ENCODE data around the gene CFAP299.

CFAP299 gene

DNA sequence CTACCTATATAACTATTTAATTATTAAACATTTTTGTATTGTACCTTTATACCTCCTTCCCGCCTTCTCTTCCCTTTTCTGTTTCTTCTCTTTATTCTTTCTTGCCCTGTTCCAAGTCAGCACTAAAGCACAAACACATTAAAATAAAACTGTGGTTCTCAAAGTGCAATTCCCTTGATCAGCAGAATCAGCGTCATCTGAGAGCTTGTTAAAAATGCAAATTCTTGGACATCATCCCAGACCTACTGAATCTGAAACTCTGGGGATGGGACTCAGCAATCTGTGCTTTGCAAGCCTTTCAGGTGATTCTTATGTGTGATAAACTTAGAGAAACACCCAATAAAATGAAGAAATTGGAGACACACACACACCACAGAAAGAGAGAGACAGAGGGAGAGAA, 516.5 kb downstream of the CFAP299 start:
- no peak for DNase-seq

- DNase-seq: no peak
These were observed 538.0 kb downstream of the CFAP299 start for GRCh38 chr4:80873571-80873970.

GRCh38 chr4:80874979-80875378, 539.4 kb downstream of the CFAP299 start:
- DNase-seq: no peak

- DNase-seq: no peak
These were observed 540.1 kb downstream of the CFAP299 start for GRCh38 chr4:80875642-80876041.

- no peak for DNase-seq
These were observed 541.3 kb downstream of the CFAP299 start for GRCh38 chr4:80876810-80877209.

GRCh38 chr4:80878218-80878617, 542.7 kb downstream of the CFAP299 start:
- no peak for DNase-seq

GRCh38 chr4:80897537-80898303, 562.2 kb downstream of the CFAP299 start:
- no peak for DNase-seq

DNA sequence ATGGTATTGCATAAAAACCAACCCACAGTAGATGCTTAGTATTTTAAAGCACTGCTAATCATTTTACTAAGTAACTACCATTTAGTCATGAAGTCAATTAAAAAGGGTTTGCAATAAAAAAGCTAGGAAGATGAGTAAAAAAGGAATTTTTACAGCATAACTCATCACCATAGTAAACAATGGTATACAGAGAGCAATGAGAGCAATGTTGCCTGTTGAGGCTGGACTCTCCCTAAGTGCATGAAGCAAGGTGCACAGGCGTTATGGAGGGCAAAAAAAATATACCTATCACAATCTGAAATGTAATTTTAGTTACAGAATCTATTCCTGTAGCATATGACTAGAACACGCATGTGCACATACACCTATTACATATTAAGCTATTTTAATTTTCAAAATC, 565.4 kb downstream of the CFAP299 start:
- no peak for DNase-seq

- no peak for DNase-seq
These were observed 567.5 kb downstream of the CFAP299 start for GRCh38 chr4:80903020-80903419.

DNA sequence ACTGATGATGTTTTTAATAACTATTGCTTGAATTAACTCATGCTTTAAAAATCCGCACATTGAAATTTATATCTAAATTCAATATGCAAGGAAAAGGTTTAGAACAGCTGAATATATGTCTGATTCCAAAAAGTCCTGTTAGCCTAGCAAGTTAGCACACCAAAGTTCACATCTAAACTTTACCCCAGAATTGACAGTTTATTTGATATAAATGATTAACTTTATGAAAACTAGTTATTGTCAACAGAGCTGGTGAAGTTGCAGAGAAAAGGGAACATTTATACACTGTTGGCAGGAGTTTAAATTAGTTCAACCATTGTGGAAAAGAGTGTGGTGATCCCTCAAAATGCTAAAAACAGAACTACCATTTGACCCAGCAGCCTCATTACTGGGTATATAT, 574.4 kb downstream of the CFAP299 start:
- no peak for DNase-seq

- DNase-seq: no peak
These were observed 575.9 kb downstream of the CFAP299 start for GRCh38 chr4:80911458-80911857.

DNA sequence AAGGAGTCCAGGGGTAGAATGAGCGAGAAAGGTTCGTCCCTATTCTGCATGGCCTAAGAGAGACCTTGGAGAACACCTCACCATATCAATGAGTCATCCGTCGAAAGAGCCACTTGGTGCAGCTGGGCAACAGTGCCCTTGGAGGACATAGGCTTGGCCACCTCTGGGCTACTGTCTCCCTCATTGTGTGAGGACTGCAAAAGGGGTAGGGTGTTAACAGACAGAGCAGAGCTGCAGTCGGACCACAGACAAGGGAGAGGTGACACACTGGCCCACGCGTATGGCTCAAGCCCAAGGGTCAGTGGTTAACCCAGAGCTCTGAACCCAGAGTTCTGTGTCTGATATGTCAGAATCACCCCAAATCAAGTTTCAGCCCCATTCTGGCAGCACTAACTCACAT, 576.8 kb downstream of the CFAP299 start:
- DNase-seq: no peak

GRCh38 chr4:80913381-80913780, 577.9 kb downstream of the CFAP299 start:
- DNase-seq: peak; percentile 3 to 6

GRCh38 chr4:80916770-80917169, 581.2 kb downstream of the CFAP299 start:
- no peak for DNase-seq

DNA sequence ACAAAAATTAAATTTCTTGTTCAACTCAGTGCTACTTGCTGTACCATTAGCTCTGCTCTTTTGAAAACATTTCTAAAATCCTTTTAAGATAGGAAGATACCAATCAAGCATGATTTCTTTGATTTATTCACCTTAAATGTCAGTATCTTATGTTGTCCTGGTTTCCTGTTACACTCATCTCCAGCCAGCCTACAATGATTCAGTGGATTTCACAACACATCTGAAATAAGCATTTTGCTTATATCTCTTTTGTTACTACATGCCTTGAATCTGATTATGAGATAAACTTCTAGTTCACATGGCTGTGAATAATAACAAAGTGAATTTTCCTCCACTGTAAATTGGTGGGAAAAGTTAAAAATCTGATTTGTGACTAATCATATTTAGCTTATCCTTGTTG, 582.5 kb downstream of the CFAP299 start:
- DNase-seq: no peak

DNA sequence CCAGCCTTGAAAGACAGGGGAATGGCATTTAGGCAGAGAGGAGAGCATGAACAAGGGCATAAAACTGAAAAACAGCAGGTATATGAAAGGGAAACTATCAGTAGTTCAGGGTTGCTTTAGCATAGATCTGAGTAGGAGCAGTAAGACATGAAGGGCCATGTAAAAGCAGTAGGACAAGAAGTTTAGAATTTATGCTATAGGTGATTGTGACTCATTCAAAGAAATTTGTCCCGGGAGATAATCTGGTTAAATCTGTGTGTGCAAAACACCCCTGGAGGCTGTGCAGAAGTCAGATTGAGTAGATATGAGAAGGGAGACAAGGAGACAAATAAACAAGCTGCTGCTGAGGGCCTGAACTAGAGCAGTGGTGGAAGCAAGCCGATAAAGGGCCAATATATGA, 585.9 kb downstream of the CFAP299 start:
- no peak for DNase-seq

- DNase-seq: no peak
These were observed 587.4 kb downstream of the CFAP299 start for GRCh38 chr4:80922941-80923340.

DNA sequence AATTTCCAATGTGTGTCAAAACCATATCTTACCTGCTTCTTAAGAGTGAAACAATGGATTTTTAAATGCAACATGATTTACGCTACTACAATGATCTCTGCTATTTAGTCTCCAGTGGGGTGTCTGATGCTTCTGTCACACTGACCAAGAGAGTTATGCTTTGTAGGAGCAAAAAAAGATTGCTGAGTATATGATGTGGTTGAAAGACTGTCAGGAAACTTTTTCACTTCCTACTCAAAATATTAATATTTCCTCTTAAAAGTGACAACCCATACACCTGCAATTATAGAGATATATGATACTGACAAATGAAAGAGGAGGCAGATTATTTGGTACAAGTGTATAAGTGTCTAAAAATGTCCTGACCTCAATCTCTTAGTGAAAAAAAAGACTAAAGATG, 589.8 kb downstream of the CFAP299 start:
- DNase-seq: no peak

DNA sequence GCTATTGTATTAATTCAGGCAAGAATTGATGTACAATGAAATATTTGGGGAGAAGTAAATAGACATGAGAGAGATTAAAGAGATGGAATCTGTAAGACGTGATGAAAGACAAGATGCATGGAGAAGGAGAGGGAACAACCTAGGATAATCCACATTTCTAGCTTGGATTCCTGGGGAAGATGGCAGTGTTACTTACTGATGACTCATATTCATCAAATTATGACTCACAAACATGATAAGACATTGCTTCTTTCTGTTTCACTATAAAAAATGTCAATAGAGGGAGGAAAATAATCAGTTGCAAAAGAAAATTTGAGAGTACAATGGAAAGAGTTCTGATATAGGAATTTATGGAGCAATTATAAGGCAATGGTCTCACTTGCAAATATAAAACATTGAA, 590.9 kb downstream of the CFAP299 start:
- no peak for DNase-seq

DNA sequence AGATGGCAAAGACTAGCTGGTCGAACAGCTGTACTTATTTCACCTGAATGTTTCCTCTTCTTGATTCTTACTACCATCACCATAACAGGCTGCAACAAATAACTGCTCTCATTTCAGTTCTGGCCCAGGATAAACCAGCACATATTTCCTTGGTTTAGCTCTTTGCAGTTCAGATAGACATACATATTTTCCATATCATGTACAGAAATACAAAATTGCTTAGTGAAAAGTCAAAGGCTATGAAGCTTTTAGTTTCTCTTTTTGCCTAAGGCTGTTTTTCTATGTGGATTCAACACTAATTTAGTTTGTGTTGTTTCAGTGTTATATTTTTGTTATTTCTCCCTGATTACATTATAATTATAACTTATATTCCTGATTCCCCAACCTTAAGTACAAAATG, 591.4 kb downstream of the CFAP299 start:
- DNase-seq: no peak

DNA sequence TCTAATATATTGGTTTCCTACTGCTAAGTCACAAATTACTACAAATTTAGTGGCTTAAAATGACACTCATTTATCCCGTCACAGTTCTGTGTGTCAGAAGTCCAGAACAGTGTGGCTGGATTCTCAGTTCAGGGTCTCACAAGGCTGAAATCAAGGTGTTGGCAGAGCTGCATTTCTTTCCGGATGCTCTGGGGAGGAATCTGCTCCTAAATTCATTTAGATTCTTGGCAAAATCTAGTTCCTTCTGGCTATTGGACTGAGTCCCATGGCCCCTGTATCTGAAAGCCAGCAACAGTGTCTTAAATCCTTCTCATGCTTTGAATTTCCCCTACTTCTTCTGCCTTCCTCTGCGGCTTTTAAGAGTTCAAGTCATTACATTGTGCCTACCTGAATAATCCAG, 591.9 kb downstream of the CFAP299 start:
- no peak for DNase-seq

DNA sequence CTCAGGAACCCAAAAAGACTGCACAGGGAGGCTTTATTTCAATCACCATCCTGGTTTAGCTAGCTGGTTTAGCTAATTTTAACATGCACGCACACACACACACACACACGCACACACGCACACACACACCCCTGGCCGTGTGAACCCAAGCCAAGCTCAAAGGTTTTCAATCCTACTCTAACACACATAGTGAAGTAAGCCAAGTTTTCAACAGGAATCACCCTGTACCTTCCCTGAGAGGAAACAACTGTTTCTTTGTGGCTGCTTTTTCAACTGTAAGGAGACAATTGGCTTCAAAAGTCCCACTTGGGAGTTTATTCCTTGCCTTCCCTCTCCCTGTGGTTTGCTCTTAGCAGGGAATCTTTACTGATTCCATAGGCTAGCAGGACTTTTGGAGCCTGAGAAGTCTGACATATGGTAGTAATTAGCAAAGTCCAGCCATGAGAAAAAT, 596.1 kb downstream of the CFAP299 start:
- DNase-seq: no peak

DNA sequence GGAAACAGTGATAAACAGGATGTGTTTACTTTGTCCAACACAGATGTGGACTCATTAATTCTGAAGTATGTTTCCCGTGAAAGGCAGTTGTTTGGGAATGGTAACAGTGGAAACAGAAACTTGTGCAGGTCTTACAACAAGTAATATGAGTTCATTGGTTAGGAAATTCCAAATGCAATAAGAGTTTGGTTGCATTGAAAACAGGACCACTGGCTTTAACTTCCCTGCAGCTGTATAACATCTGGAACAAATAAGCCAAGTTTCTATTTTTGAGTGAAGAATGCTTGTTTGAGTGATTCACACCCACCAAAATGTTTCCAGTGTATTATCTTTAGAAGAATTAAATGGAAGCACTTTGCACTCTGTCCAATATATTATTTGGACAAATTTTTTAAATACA, 612.6 kb downstream of the CFAP299 start:
- DNase-seq: no peak

GRCh38 chr4:80948995-80949394, 613.5 kb downstream of the CFAP299 start:
- no peak for DNase-seq

DNA sequence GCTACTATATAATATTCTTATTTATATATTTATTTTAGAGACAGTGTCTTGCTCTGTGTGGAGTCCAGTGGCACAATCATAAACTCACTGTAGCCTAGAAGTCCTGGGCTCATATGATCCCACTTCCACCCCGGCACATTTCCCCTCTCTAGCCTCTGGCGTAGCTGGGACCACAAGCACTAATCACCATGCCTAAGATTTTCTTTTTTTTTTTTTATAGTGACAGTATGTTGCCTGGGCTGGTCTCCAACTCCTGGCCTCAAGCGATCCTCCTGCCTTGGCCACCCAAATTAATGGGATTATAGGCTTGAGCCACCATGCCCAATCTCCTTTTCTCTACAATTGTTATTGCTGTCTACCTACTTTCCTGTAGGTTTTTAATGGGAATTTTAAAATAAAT, 620.9 kb downstream of the CFAP299 start:
- DNase-seq: no peak

Data from inflammatory macrophage treated with lipopolysaccharide for 1 hour (primary cell).